GM12864 (cell line): ENCODE results near the gene SPATA31E1.

Source experiments
- DNase-seq: peaks from one replicate; pipeline ENCODE4 v3.0.0-alpha.2; 2011; ENCODE audit warnings: low read depth
- H3K4me3 ChIP-seq: 2 replicates; pipeline ENCODE4 v1.5.1; 2011; ENCODE audit warnings: mild to moderate bottlenecking, low read depth, low read length, control low read depth
- CTCF ChIP-seq: IDR thresholded peaks from 2 replicates; pipeline ENCODE4 v1.5.1; 2011; ENCODE audit warnings: low read depth, mild to moderate bottlenecking, moderate library complexity, low read length, control low read depth, inconsistent platforms; ENCODE audit errors: missing control alignments

The SPATA31E1 gene

GRCh38 chr9:87889065-87889881 lies 6.6 kb downstream of the SPATA31E1 start:
- DNase-seq: no peak
- no peak for TF ChIP-seq CTCF
- H3K4me3 ChIP-seq: no peak overlapping the region

- TF ChIP-seq CTCF: no peak
- no peak overlapping the region for H3K4me3 ChIP-seq
- no peak for DNase-seq
Measured at GRCh38 chr9:87889882-87890252, 7.2 kb downstream of the SPATA31E1 start.

GRCh38 chr9:87890837-87891236 lies 8.2 kb downstream of the SPATA31E1 start:
- H3K4me3 ChIP-seq: no peak overlapping the region
- TF ChIP-seq CTCF: no peak
- DNase-seq: no peak

GRCh38 chr9:87891754-87892153 lies 9.1 kb downstream of the SPATA31E1 start:
- no peak for TF ChIP-seq CTCF
- no peak overlapping the region for H3K4me3 ChIP-seq
- DNase-seq: no peak

- TF ChIP-seq CTCF: no peak
- DNase-seq: no peak
- no peak overlapping the region for H3K4me3 ChIP-seq
Measured at GRCh38 chr9:87892956-87893355, 10.3 kb downstream of the SPATA31E1 start.

- no peak overlapping the region for H3K4me3 ChIP-seq
- no peak for DNase-seq
- peak; percentile 18 for TF ChIP-seq CTCF
Measured at GRCh38 chr9:87894998-87895625, 12.4 kb downstream of the SPATA31E1 start.
